CD4-positive, alpha-beta T cell treated with Interleukin-17A for 1 hour (primary cell): Measurements from ENCODE around the gene TMEM203.
"Not testable (repeated sequence)": the region's sequence is repeated elsewhere in the genome, so short reads cannot be mapped to it uniquely, and the experiment has no call there.

Experiments
- DNase-seq: peaks from one replicate; pipeline ENCODE4 v3.0.0-alpha.2; 2020

Gene TMEM203, protein sequence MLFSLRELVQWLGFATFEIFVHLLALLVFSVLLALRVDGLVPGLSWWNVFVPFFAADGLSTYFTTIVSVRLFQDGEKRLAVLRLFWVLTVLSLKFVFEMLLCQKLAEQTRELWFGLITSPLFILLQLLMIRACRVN

DNA sequence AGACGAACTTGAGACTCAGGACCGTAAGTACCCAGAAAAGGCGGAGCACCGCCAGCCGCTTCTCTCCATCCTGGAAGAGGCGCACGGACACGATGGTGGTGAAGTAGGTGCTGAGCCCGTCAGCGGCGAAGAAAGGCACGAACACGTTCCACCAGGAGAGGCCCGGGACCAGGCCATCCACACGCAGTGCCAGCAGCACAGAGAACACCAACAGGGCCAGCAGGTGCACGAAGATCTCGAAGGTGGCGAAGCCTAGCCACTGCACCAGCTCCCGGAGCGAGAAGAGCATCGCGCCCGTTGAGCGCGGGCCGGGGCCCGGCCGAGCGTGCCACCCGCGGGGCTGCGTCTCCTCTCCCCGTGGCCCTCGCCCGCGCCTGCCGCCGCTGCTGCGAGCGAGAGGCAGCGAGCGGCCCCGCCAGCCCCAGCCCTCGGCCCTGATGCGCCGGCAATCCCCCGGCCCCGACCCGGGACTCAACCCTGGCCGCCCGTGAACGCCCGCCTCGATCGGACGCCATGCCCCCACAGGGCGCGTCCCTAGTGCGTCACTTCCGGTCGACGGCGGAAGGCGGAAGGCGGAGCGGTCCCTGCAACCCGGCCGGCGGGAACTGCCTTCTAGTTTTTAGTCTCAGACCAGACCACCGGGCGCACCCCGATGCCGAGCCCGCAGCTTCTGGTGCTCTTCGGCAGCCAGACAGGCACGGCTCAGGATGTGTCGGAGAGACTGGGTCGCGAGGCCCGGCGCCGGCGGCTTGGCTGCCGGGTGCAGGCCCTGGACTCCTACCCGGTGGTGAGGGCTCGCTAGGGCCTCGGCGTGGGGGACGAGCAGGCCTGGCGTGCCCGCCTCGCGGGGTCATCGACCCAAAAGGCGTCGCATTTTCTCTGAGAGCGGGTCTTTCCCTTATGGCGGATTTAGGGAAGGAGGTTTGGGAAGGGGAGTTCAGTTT is at the start of gene TMEM203, which contains the start of gene NDOR1:
TMEM203 (minus strand) TSS at position 523 of the 944 bp plus-strand sequence; CDS start at position 289, 234 bp downstream.
NDOR1 (plus strand) TSS at position 575 of the 944 bp plus-strand sequence; CDS start at position 653, 78 bp downstream.
- DNase-seq, result peak; percentile 91

DNA sequence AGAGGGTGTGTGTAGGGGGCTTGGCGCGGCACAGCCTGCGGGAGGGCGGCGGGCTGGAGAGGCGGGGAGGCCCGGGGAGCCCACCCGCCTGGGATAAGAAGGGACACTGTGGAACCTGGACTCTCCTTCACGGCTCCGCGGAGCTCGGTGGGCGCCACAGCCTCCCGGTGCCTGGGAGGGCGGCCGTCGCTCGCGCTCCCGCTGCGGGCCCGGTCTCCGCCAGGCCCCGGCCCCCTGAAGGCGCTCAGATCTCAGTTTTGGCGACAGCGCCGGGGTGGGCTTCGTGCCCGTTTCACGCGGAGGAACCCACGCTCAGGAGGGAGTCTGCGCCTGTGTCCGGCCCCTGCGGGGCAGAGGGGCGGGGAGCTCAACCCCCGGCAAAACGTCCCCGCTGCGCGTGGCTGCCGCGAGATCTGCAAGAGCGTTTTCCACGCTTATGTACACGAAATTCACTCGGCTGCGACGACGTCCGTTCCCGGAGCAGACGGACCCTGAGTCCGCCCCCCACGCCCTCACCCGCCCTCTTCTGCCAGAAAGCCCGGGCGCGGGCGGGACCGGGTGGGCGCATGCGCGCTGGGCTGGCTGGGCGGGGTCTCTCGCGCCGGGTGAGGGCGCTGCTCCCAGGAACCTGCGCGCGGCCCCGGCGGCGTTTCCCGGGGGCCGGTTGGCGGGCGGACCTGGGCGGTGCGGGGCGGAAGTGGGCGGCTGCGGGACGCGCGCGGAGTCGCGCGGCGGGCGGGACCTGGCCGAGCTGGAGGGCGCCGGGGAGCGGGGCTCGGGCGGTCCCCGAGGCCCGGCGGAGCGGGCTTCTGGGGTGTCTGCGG is 49.4 kb upstream of the TMEM203 start, which contains the start of gene NELFB:
NELFB (plus strand) TSS at position 704 of the 824 bp plus-strand sequence.
- DNase-seq, result peak; percentile 94

DNA sequence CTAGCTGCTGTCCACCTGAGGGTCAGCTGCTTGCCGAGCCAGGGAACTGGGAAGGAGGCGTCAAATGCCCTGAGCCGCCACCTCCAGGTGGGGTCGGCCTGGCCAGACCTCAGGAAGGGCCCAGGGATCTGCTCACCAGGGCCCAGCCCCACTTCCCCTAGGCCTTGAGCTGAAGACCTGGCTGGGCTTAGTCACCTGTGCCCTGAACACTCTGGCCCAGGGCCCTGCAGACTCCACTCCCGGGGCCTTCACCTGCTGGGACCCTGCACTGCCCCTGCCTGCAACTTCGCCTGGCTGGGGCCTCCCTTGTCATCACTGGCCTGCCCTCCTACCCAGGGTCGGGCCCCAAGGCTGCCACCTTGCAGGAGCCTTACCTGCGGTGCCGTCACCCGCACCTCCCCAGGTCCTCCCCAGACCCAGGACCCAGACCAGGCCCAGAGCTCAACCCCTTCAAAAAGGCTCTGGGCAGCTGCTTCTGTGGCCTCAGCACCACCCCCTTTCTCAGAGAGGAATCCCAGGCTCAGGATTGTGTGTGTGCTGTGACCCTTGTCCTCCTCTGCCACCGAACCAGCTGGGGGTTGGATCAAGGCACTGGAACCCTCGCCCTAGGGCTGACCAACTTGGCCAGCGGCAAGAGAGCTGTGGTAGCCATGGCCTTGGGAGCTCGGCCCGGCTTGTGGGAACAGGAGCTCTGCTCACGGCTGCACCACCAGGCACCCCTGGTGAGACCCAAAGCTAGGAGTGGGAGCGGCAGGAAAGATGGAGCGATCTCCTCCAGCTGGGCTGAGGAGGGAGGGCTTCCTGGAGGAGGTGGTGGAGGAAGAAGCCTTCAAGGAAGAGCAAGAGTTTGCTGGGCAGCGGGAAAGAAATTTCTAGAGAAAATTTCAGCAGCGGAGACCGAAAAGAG is 48.5 kb upstream of the TMEM203 start:
- no peak for DNase-seq

DNA sequence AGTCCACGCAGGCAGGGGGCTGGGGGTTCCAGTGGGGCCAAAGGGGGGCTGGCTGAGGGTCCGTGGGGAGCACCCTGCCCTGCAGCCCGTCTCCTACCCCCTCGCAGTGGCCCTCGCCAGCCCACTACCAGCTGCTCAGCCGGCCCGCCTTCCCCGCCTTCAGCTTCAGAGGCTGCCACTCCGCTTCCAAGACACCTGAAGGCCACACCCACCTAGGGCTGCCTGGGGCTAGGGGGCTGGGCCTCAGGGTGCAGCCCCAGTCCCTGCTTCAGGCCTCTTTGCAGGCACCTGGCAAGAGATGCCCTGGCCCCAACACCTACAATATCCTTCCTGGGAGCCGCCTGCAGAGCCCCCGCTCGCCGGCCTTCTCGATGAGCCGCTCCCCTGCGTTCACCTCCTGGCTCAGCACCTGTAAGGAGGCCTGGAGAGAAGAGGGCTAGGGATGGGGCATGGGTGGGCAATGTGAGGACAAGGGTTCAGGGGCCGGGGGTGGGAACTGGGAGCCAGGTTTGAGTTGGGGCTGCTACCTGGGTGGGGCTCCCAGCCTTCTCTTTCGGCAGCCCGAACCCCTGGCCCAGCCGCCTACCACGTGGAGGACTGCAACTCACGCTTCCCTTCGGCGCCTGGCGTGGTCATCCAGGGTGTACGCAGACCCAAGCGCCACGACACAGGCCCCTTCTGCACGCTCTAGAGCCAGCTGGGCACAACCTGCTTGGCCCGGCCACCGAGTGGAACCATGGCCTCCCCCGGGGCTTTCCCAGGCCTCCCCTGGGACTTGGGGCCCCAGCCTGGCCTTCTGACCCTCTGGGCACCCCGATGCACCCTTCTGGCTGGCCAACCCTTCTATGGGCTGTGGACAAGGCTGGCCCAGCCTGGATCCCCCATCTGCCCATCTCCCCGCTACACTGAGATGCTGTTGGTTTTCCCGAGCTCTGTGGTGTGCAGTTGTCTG is 47.4 kb upstream of the TMEM203 start:
- DNase-seq, result no peak

DNA sequence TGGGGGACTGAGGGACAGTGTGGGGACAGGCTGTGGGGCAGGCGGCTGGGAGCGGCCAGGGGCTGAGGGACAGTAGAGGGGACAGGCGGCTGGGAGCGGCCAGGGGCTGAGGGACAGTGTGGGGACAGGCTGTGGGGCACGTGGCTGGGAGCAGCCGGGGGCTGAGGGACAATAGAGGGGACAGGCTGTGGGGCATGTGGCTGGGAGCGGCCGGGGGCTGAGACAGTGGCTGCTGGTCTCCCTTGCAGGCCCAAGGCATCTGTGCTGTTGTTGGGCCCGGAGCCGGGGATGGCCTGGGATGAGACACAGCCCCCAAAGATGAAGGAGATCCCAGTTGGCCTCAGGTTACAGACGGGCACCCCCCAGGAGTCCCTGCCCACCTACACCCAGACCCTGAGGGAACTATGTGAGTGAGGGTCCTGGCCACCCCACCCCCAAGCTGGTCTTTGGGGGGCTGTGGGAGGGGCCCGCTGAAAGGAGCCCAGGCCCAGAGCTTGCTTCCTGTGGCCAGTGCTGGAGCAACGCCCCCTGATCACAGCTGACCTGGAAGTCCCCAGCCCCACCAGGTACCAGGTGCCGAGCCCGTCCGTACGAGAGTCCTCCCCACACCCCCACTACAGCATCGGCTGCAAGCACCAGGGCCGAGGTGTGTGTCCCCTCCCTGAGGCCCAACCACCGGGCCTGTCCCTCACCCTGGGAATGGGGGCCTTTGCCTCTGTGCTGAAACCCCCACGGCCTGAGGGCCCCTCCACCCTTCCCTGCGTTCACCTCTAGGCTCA is 46.2 kb upstream of the TMEM203 start:
- DNase-seq, result no peak

DNA sequence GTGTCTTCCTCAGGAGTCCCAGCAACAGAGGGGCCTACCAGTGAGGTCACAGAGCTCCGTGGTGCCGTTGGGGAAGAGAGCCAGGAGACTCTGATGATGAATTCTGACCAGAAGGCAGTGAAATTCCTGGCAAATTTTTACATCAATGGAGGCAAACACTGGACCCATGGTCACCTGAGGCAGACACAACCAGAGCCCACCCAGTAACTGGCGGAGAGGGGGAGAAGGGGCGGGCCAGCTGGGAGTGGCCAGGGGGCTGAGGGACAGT is 45.7 kb upstream of the TMEM203 start, which contains the start of gene STPG3:
STPG3 (plus strand) TSS at position 93 of the 268 bp plus-strand sequence; CDS start at position 94, 1 bp downstream.
- DNase-seq, result no peak

DNA sequence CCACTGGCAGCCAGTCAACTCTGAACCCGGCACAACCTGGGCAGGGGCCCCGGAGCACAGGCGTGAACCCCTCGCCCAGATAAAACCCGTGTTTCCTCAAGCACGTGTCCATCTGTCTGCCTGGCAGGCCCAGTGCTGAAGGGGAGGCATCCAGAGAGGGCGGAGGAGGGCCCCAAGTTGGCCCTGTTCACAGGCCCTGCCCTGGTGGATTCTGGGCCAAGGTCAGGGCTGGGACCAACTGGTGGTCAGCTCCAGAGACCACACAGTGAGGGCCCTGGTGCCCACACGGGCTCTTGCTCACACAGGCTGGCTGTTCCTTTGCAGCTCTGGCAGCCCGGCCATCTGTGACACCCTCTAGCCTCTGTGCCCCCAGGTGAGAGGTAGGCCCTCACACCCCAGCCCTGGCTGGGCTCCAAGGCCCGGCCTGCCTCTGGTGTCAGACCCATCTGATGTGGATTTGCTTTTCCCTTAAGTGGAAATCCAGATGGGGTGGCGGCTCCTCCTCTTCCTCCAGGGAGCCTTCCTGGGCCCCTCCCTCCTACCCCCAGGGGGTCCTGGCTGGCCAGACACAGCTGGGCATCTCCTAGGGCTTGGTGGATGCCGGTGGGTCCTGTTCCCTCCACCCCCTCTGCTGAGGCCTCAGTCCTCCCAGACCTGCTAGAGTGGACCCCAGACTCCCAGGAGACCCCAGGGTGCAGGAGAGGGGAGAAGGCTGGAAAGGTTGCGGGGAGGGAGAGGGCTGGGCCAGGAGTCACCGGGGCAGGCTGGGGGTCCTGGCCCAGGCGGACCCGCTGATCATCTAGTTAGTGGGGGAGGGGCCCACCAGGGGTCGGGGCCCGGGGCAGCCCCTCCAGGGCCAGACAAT is 45.1 kb upstream of the TMEM203 start:
- DNase-seq, result no peak

DNA sequence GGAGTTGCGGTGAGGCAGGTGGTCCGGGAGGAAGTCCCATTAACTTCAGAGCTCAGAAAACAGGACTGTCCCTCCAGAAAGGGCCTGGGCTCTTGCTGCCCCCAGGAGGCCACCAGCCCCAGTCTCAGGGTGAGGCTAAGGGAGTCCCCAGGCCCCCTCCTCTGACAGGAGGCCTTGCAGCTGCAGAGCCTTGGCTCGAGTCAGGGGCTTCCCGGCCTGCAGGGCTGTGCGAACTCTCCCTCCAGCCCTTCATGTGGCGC is 42.4 kb upstream of the TMEM203 start:
- no peak for DNase-seq

DNA sequence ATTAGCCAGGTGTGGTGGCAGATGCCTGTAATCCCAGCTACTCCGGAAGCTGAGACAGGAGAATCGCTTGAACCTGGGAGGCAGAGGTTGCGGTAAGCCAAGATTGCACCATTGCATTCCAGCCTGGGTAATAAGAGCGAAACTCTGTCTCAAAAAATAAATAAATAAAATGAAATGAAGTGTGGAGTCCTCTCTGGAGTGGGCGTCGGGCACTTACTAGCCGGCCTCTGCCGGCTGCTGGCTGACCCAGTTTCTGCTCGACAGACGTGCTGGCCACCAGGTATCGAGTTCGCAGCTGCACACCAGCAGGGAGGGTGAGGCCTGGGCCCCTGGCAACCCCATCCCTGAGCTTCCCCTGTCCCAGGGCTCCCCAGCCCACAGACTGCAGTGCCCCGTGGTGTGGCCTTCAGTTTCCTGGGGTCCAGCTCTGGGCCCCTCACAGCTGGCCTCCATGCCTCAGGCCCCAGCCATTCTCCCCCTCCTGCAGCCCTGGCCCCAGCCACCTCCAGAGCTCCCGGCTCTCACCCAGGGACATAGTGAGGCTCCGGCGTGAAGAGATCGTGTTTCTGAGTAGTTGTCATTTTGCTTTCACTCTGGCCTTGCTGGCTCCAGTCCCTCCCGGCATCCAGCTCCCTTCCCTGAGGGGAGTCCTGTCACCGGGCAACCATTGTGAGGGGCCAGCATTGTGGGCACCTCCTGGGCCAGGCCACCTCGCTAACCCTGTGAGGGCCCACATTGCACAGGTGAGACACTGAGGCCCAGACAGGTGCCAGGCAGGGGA is 41.9 kb upstream of the TMEM203 start:
- DNase-seq, result no peak

DNA sequence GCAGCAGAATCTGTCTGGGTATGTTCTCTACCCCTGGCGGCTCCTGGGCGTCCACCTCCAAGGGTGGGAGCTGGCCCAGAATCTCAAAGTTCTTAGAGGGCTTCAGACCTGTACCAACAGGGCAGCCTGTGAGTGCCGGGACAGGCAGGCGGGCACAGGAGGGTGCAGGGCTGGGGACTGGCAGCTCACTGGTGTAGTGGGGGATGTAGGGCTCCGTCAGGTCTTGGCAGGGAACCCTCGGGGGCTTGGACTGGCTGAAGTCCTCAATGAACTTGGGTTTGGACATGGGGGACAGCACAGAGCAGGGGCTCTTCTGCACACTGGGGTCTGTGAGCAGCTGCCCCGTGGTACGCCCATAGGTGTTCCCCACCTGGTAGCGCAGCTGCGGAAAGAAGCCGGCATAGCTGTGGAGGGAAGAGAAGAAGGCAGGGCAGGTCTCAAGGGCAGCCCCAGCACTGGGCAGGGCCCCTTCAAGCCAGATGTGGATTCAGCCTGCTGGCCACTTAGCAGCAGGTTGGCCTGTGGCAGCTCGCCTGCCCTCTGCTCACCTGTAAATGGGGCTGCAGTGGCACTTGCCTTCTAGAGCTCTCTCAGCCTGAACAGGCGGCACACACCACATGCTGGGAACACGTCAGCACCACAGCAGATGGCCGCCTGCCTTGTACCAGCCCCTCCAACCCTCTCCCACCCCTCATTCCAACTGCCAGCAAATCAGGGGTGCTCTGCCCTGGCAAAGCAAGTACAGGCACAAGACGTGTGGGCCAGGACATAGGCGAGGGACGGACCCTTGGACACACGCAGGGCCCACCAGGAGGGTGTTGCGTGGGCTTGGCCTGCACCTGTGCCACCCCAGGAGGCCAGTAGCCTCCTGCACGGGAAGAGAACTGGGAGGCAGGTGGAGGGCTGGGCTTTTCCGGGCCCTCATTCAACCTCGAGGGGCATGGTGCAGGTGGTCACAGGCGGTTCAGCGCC is 40.3 kb upstream of the TMEM203 start:
- no peak for DNase-seq

DNA sequence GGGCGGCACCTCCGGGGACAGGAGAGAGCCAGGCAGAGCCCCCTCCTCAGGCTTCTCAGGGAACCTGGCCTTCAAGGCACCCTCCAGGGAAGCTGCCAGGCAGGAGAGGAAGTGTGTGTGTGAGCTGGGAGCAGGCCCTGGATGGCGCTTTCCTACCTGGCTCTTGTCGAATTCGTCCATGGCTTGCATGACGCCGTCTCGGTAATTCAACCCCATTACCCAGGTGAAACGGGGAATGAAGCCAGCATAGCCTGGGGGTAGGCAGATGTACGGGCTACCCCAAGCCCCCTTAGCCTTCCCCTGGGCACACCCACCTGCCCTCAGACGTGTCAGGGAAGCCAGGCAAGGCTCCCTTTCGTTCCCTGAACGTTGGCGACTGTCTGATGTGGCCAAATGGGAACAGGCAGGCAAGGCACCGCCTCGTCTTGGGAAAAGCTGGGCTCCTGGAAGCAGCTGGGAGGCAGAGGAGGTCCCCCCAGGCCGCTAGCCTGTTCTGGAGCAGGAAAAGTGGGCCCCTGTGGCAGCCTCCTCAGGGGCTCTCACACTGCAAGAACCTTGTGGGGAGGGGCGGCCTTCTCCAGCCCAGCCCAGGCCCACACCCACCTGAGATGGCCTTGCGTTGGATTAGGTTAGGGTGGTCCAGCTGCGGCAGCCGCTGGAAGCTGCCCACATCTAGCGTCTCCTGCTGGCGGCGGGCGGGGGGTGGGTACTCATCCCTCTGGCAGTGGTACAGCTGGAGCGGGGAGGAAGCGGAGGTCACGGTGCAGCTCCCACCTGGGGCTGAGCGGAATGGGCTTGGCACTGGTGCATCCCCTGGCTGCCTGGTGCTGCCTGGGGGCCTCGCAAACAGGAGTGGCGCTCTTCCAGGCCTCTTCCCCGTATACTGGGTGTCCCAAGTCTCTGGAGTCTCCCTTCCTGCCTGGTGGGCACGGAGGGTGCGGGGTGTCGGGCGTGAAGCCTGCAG is 39.3 kb upstream of the TMEM203 start:
- no peak for DNase-seq

DNA sequence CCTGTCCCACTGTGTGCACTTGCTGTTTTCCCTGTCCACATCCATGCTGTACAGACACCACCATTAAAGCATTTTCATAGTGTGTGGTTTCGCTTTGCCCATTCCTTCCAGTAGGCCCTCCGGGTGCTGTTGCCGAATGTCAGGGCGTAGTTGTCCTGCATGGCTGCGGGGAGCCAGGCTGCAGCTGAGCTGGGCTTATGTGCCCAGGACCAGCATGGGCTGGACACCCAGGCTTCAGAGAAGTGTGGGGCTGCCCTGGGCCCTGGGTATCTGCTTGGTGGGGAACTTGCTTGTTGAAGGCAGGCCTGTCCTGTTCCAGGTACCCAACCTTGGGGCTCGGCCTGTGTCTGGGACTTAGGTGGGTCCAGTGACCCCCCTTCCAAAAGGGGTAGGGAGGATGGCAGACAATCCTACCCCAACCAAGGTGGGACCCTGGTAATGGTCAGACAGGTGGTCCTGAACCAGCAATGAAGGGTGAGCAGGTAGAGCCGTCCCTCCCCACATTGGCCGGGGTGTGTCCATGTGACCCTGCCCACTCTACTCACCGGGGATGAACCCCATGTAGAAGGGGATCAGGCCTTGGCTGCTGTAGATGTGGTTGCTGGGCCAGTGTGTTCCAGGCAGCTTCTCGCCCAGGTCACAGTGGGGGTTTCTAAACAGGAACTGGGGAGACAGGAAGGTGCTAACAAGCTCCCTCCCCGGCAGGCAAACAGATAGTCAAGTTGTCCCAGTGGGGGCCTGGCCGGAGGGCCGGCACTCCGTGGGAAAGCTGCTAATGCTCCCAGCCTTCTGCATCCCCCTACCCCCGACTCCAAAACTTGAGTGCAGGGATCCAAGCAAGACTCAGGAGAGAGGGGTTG is 38.4 kb upstream of the TMEM203 start:
- no peak for DNase-seq

DNA sequence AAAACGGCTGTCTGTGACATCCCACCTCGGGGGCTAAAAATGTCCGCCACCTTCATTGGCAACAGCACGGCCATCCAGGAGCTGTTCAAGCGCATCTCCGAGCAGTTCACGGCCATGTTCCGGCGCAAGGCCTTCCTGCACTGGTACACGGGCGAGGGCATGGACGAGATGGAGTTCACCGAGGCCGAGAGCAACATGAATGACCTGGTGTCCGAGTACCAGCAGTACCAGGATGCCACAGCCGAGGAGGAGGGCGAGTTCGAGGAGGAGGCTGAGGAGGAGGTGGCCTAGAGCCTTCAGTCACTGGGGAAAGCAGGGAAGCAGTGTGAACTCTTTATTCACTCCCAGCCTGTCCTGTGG is 37.8 kb upstream of the TMEM203 start:
- DNase-seq, result not testable (repeated sequence)

DNA sequence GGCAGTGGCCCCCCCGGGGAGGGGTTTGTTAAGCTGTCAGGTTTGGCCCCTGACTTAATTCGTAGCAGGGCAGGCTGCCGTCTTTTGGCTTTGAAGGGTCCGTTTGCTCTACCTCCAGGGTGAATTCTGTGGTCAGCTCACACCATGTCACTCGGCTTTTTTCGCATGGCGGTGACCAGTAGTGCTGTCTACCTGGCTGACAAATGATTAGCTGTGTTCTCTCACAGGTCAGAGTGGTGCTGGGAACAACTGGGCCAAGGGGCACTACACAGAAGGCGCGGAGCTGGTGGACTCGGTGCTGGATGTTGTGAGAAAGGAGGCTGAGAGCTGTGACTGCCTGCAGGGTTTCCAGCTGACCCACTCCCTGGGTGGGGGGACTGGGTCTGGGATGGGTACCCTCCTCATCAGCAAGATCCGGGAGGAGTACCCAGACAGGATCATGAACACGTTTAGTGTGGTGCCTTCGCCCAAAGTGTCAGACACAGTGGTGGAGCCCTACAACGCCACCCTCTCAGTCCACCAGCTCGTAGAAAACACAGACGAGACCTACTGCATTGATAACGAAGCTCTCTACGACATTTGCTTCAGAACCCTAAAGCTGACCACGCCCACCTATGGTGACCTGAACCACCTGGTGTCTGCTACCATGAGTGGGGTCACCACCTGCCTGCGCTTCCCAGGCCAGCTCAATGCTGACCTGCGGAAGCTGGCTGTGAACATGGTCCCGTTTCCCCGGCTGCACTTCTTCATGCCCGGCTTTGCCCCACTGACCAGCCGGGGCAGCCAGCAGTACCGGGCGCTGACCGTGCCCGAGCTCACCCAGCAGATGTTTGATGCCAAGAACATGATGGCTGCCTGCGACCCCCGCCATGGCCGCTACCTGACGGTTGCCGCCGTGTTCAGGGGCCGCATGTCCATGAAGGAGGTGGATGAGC is 37.1 kb upstream of the TMEM203 start:
- DNase-seq, result no peak
